Caco-2 (cell line): Measurements from ENCODE around the gene SPIN1. TPM values are rescaled to one million over a fixed set of nuclear protein-coding genes. Genes with fewer than 3 reads are reported as not detected.

ENCODE experiments used
- BruUV-seq: library from RNA; stranded (reverse); fragments of 400-500 nt; replicated peaks from 2 replicates; lab custom pipeline; 2021; lab: Mats Ljungman, UMichigan
- CTCF ChIA-PET: fragments of 300-600 bp; sonication (Branson Sonifier 250); formaldehyde crosslinking; loops from one replicate; lab custom pipeline; 2022; ENCODE audit warnings: antibody characterized with exemption; lab: Charles Lee
- POLR2A ChIA-PET: fragments of 300-600 bp; sonication (Branson Sonifier 250); formaldehyde crosslinking; loops from one replicate; lab custom pipeline; 2022; ENCODE audit warnings: antibody characterized with exemption; lab: Charles Lee
- DNase-seq, 2 experiments: peaks; one replicate each; pipeline versions ENCODE4 v3.0.0 to v3.0.0-alpha.2; 2020 to 2022
- H3K27me3 ChIP-seq: replicated peaks from 2 replicates; pipeline ENCODE4 v1.6.0; 2011; ENCODE audit warnings: low read length; ENCODE audit not compliant: control insufficient read depth, insufficient read depth
- H3K36me3 ChIP-seq: 2 replicates; pipeline ENCODE4 v1.5.1; 2011; ENCODE audit warnings: low read length; ENCODE audit not compliant: control insufficient read depth, insufficient read depth
- H3K4me1 ChIP-seq: fragments of 250-450 bp; sonication (Bioruptor Pico); 2 replicates; pipeline ENCODE4 v1.5.1; 2020; ENCODE audit warnings: mild to moderate bottlenecking
- H3K4me3 ChIP-seq: 2 replicates; pipeline ENCODE4 v1.5.1; 2011; ENCODE audit warnings: low read depth, mild to moderate bottlenecking, control low read depth, low read length
- H3K9me3 ChIP-seq: fragments of 250-450 bp; sonication (Bioruptor Pico); 2 replicates; pipeline ENCODE4 v1.5.1; 2020; ENCODE audit warnings: mild to moderate bottlenecking, moderate library complexity
- H3K27ac Mint-ChIP-seq: one replicate; pipeline ENCODE4 v1.8.0; 2022; ENCODE audit warnings: mixed read lengths; ENCODE audit not compliant: unreplicated experiment
- H3K27me3 Mint-ChIP-seq: one replicate; pipeline ENCODE4 v1.8.0; 2022; ENCODE audit warnings: mixed read lengths; ENCODE audit not compliant: insufficient read depth, unreplicated experiment
- H3K36me3 Mint-ChIP-seq: one replicate; pipeline ENCODE4 v1.8.0; 2022; ENCODE audit warnings: mild to moderate bottlenecking, mixed read lengths; ENCODE audit not compliant: insufficient read depth, unreplicated experiment
- H3K4me1 Mint-ChIP-seq: one replicate; pipeline ENCODE4 v1.8.0; 2022; ENCODE audit warnings: low read depth, mixed read lengths; ENCODE audit not compliant: unreplicated experiment
- H3K4me3 Mint-ChIP-seq: one replicate; pipeline ENCODE4 v1.8.0; 2022; ENCODE audit warnings: mild to moderate bottlenecking, moderate library complexity, mixed read lengths; ENCODE audit not compliant: unreplicated experiment
- H3K9me3 Mint-ChIP-seq: one replicate; pipeline ENCODE4 v1.8.0; 2022; ENCODE audit warnings: mixed read lengths; ENCODE audit not compliant: unreplicated experiment
- CTCF ChIP-seq, 2 experiments: fragments of 200-600 bp in 1 of 2; IDR thresholded peaks; 1 replicate in 1 of 2; 2 replicates in 1 of 2; pipeline versions ENCODE4 v1.5.1 to v1.8.0; 2011 to 2022; ENCODE audit warnings: antibody characterized with exemption in 1 of 2, control low read depth in 1 of 2, inconsistent platforms in 1 of 2, low read depth in 1 of 2, low read length in 1 of 2, mild to moderate bottlenecking in 1 of 2, moderate library complexity in 1 of 2; ENCODE audit not compliant: insufficient read depth in 1 of 2, severe bottlenecking in 1 of 2, unreplicated experiment in 1 of 2
- intact Hi-C: fragments of 100-400 bp; cut with micrococcal nuclease; formaldehyde crosslinking; loops from one replicate; pipeline ENCODE4 v1.10.0; 2022; ENCODE audit not compliant: unreplicated experiment
- total RNA-seq: library from RNA; stranded (reverse); gene quantifications from 2 replicates; pipeline ENCODE4 v1.2.3, GENCODE V29; 2022

Gene SPIN1
- total RNA-seq, 1 experiment from 2014 or later = 51.7 TPM

- no peak overlapping the region for H3K4me3 Mint-ChIP-seq
- CTCF ChIA-PET = no interaction called here
These were observed 133.1 kb downstream of the SPIN1 start for GRCh38 chr9:88521308-88521707.

GRCh38 chr9:88522360-88522759 lies 134.1 kb downstream of the SPIN1 start:
- TF ChIP-seq CTCF (IDR thresholded peaks at IDR 0.05; ENCODE audit: insufficient read depth in 1 of 2, low read depth in 1 of 2, low read length in 1 of 2, severe bottlenecking in 1 of 2, unreplicated experiment in 1 of 2) = no peak
- H3K27ac Mint-ChIP-seq = no peak overlapping the region
- Histone ChIP-seq H3K9me3 (no peaks in the 10 kb centered on the region), H3K4me3 (no peak overlapping the region), H3K27me3 (no peaks in the 10 kb centered on the region), H3K36me3 (no peaks in the 10 kb centered on the region), H3K4me1 (no peaks in the 10 kb centered on the region)
- no peak overlapping the region for H3K4me3 Mint-ChIP-seq
- H3K27me3 Mint-ChIP-seq = no peaks in the 10 kb centered on the region
- no peaks in the 10 kb centered on the region for H3K36me3 Mint-ChIP-seq
- H3K4me1 Mint-ChIP-seq = no peaks in the 10 kb centered on the region
- DNase-seq = no peak
- POLR2A ChIA-PET = no interaction called here
- intact Hi-C loops = no loop called here
- no peaks in the 10 kb centered on the region for H3K9me3 Mint-ChIP-seq
- BruUV-seq = no TSS peak
- CTCF ChIA-PET = no interaction called here

More at GRCh38 chr9:88521308-88521707, 133.1 kb downstream of the SPIN1 start:
- H3K9me3 Mint-ChIP-seq = no peaks in the 10 kb centered on the region
- BruUV-seq = no TSS peak
- Histone ChIP-seq H3K4me3 (no peak overlapping the region), H3K9me3 (no peaks in the 10 kb centered on the region), H3K27me3 (no peaks in the 10 kb centered on the region), H3K4me1 (no peaks in the 10 kb centered on the region), H3K36me3 (no peaks in the 10 kb centered on the region)
- TF ChIP-seq CTCF (IDR thresholded peaks at IDR 0.05; ENCODE audit: insufficient read depth in 1 of 2, low read depth in 1 of 2, low read length in 1 of 2, severe bottlenecking in 1 of 2, unreplicated experiment in 1 of 2) = no peak
- POLR2A ChIA-PET = no interaction called here
- no peaks in the 10 kb centered on the region for H3K27me3 Mint-ChIP-seq
- DNase-seq = no peak
- no peaks in the 10 kb centered on the region for H3K4me1 Mint-ChIP-seq
- H3K36me3 Mint-ChIP-seq = no peaks in the 10 kb centered on the region
- no peak overlapping the region for H3K27ac Mint-ChIP-seq
- intact Hi-C loops = no loop called here

GRCh38 chr9:88523056-88523455 lies 134.8 kb downstream of the SPIN1 start:
- no peaks in the 10 kb centered on the region for H3K4me1 ChIP-seq
- H3K4me3 ChIP-seq = no peak overlapping the region
- no peak overlapping the region for H3K27ac Mint-ChIP-seq
- ChIA-PET CTCF (no interaction called here), POLR2A (no interaction called here)
- H3K27me3 ChIP-seq = no peaks in the 10 kb centered on the region
- H3K27me3 Mint-ChIP-seq = no peaks in the 10 kb centered on the region
- no peaks in the 10 kb centered on the region for H3K9me3 ChIP-seq
- intact Hi-C loops = no loop called here
- H3K9me3 Mint-ChIP-seq = no peaks in the 10 kb centered on the region
- no TSS peak for BruUV-seq
- no peak for TF ChIP-seq CTCF (IDR thresholded peaks at IDR 0.05; ENCODE audit: insufficient read depth in 1 of 2, low read depth in 1 of 2, low read length in 1 of 2, severe bottlenecking in 1 of 2, unreplicated experiment in 1 of 2)
- no peaks in the 10 kb centered on the region for H3K36me3 Mint-ChIP-seq
- no peaks in the 10 kb centered on the region for H3K4me1 Mint-ChIP-seq
- no peak for DNase-seq
- H3K36me3 ChIP-seq = no peaks in the 10 kb centered on the region
- H3K4me3 Mint-ChIP-seq = no peak overlapping the region
